Spleen (tissue), 7 donors: ENCODE measurements around the gene C10orf71.

Source experiments
- CTCF ChIP-seq, 11 experiments: fragments of 200-600 bp in 7 of 11; fragments of 450-650 bp in 4 of 11; sonication (generic) in 4 of 11; IDR thresholded peaks in 8 of 11; conservative IDR thresholded peaks in 3 of 11; 1 replicate in 7 of 11; 2 replicates in 4 of 11; pipeline versions ENCODE4 v1.4.0 to v1.8.0; 2016 to 2021; ENCODE audit warnings: antibody characterized with exemption in 11 of 11, inconsistent platforms in 4 of 11, mild to moderate bottlenecking in 1 of 11
- POLR2A ChIP-seq, 3 donors: fragments of 450-650 bp; IDR thresholded peaks; one replicate each; pipeline ENCODE4 v1.5.1; 2017; ENCODE audit warnings: antibody characterized with exemption in 3 of 3, mild to moderate bottlenecking in 1 of 3
- donor health status: DM: no; HTN: no; CAD: no; lungs with moderate emphysema.
- donor health status: DM: no; HTN: no; CAD: no.
- donor health status: DM: no; HTN: no; CAD: no.

- TF ChIP-seq CTCF (IDR thresholded peaks at IDR 0.05 in 8 of 11, conservative IDR thresholded peaks at IDR 0.05 in 3 of 11) (no peak), POLR2A (IDR thresholded peaks at IDR 0.05) (no peak)
Measured at GRCh38 chr10:49357910-49358309, 58.9 kb downstream of the C10orf71 start.
